Measurements from ENCODE around the gene COBLL1.

The COBLL1 gene

GRCh38 chr2:164797627-164798026 is 44.0 kb downstream of the COBLL1 start:
- no peak overlapping the region for H3K4me3 ChIP-seq (ENCODE audit: low read length)
- no peak for DNase-seq (ENCODE audit: low read depth, low spot score)
- H3K27ac ChIP-seq (ENCODE audit: low read length), result no peak overlapping the region
- no peaks in the 10 kb centered on the region for H3K36me3 ChIP-seq (ENCODE audit: control insufficient read depth, insufficient read depth, low read length)
- WGBS (ENCODE audit: insufficient coverage, insufficient read length), result no CpG with 5 or more reads among the region's 1 CpG
- no peaks in the 10 kb centered on the region for H3K4me1 ChIP-seq (ENCODE audit: control insufficient read depth, insufficient read depth, low read length)
- no peaks in the 10 kb centered on the region for H3K9me3 ChIP-seq (ENCODE audit: control insufficient read depth, insufficient read depth, low read length)
- H3K27me3 ChIP-seq (ENCODE audit: control insufficient read depth, insufficient read depth, low read length), result no peaks in the 10 kb centered on the region

DNA sequence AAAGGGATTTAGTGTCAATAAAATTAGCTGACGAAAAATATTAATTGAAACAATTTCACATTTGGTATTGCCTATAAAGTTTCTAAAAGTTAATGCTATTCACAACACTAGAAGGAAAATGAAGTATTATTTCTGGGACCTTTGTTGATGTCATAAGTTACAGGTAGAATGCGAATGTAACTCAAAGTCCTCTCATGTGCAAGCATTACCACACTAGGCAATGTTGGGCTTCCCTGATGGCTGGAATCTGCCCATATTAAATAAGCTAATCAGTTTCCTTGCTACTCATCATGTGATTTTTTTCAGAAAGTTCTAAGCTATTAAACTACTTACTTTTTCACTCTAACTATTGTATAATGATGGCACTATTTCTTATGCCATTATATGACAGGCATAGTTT is 44.6 kb downstream of the COBLL1 start:
- no peak for DNase-seq (ENCODE audit: low read depth, low spot score)
- Histone ChIP-seq H3K36me3 (ENCODE audit: control insufficient read depth, insufficient read depth, low read length) (no peaks in the 10 kb centered on the region), H3K4me1 (ENCODE audit: control insufficient read depth, insufficient read depth, low read length) (no peaks in the 10 kb centered on the region), H3K27ac (ENCODE audit: low read length) (no peak overlapping the region), H3K27me3 (ENCODE audit: control insufficient read depth, insufficient read depth, low read length) (no peaks in the 10 kb centered on the region), H3K4me3 (ENCODE audit: low read length) (no peak overlapping the region), H3K9me3 (ENCODE audit: control insufficient read depth, insufficient read depth, low read length) (no peaks in the 10 kb centered on the region)
- no CpG with 5 or more reads among the region's 2 CpGs for WGBS (ENCODE audit: insufficient coverage, insufficient read length)

DNA sequence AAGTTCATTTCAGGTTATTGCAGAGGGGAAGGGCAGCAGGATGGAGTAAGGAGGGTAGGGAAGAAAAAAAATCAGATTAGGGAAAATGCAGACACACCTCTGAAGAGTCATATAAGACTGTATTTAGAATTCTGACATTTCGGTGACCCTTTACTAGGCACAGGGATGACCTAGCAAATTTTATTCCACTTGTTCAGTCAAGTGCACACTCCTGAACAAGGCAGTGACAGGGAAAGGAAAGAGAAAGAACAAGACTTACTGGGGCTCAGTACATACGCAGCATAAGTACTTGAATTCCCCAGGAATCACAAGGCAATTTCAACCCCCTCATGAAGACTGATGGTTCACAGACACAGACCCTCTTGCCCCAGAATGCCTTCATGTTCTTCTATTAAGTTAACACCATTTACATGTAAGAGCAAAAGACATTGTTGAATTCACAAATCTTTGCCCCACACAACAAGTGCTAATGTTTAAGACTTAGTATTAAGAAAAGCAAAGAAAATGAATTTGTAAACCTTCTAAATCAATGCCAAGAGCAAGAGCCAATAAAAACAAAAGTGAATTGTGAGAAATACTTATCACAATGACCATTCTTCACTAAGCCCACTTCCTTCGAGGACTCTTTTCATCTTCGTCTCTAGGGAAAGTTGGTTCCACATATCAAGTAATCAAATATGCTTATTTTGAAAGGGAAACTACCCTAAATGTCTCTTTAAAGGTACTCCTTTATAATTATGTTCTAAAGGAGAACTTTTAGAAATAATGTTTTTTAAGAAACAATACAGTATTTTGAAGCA is 47.0 kb downstream of the COBLL1 start:
- Histone ChIP-seq H3K27me3 (ENCODE audit: control insufficient read depth, insufficient read depth, low read length) (no peaks in the 10 kb centered on the region), H3K4me3 (ENCODE audit: low read length) (no peak overlapping the region), H3K36me3 (ENCODE audit: control insufficient read depth, insufficient read depth, low read length) (no peaks in the 10 kb centered on the region), H3K9me3 (ENCODE audit: control insufficient read depth, insufficient read depth, low read length) (no peaks in the 10 kb centered on the region), H3K27ac (ENCODE audit: low read length) (no peak overlapping the region), H3K4me1 (ENCODE audit: control insufficient read depth, insufficient read depth, low read length) (no peaks in the 10 kb centered on the region)
- whole genome bisulfite sequencing (ENCODE audit: insufficient coverage, insufficient read length), result no CpG with 5 or more reads among the region's 4 CpGs
- no peak for DNase-seq (ENCODE audit: low read depth, low spot score)

DNA sequence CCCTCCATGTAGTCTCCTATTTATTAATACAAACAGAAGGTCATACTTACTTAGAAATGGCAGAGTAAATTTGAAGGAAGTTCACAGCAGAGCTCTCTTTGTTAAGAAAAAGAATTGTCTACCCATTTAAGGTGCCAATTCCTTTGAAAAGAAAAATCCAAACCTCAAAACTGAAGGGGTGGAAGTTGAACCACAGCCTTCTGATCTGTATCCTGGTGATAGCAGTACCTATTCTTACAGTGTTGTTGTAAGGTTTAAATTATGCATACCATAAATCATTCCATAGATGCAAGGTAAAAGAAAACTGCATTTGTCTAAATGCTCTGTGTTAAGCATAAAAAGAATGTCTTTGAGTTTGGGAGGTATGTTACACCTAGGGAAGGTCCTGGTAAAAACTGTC is 47.6 kb downstream of the COBLL1 start:
- Histone ChIP-seq H3K27ac (ENCODE audit: low read length) (no peak overlapping the region), H3K4me1 (ENCODE audit: control insufficient read depth, insufficient read depth, low read length) (no peaks in the 10 kb centered on the region), H3K4me3 (ENCODE audit: low read length) (no peak overlapping the region), H3K9me3 (ENCODE audit: control insufficient read depth, insufficient read depth, low read length) (no peaks in the 10 kb centered on the region), H3K27me3 (ENCODE audit: control insufficient read depth, insufficient read depth, low read length) (no peaks in the 10 kb centered on the region), H3K36me3 (ENCODE audit: control insufficient read depth, insufficient read depth, low read length) (no peaks in the 10 kb centered on the region)
- DNase-seq (ENCODE audit: low read depth, low spot score), result no peak

GRCh38 chr2:164793529-164793928 is 48.1 kb downstream of the COBLL1 start:
- no peaks in the 10 kb centered on the region for H3K4me1 ChIP-seq (ENCODE audit: control insufficient read depth, insufficient read depth, low read length)
- WGBS (ENCODE audit: insufficient coverage, insufficient read length), result no CpG with 5 or more reads among the region's 1 CpG
- no peak overlapping the region for H3K27ac ChIP-seq (ENCODE audit: low read length)
- no peaks in the 10 kb centered on the region for H3K9me3 ChIP-seq (ENCODE audit: control insufficient read depth, insufficient read depth, low read length)
- DNase-seq (ENCODE audit: low read depth, low spot score), result no peak
- H3K36me3 ChIP-seq (ENCODE audit: control insufficient read depth, insufficient read depth, low read length), result no peaks in the 10 kb centered on the region
- H3K27me3 ChIP-seq (ENCODE audit: control insufficient read depth, insufficient read depth, low read length), result no peaks in the 10 kb centered on the region
- no peak overlapping the region for H3K4me3 ChIP-seq (ENCODE audit: low read length)

GRCh38 chr2:164792316-164793170 is 49.1 kb downstream of the COBLL1 start:
- Histone ChIP-seq H3K27me3 (ENCODE audit: control insufficient read depth, insufficient read depth, low read length) (no peaks in the 10 kb centered on the region), H3K9me3 (ENCODE audit: control insufficient read depth, insufficient read depth, low read length) (no peaks in the 10 kb centered on the region), H3K36me3 (ENCODE audit: control insufficient read depth, insufficient read depth, low read length) (no peaks in the 10 kb centered on the region), H3K4me1 (ENCODE audit: control insufficient read depth, insufficient read depth, low read length) (no peaks in the 10 kb centered on the region), H3K4me3 (ENCODE audit: low read length) (no peak overlapping the region), H3K27ac (ENCODE audit: low read length) (no peak overlapping the region)
- WGBS (ENCODE audit: insufficient coverage, insufficient read length), result no CpG with 5 or more reads among the region's 5 CpGs
- DNase-seq (ENCODE audit: low read depth, low spot score), result no peak

DNA sequence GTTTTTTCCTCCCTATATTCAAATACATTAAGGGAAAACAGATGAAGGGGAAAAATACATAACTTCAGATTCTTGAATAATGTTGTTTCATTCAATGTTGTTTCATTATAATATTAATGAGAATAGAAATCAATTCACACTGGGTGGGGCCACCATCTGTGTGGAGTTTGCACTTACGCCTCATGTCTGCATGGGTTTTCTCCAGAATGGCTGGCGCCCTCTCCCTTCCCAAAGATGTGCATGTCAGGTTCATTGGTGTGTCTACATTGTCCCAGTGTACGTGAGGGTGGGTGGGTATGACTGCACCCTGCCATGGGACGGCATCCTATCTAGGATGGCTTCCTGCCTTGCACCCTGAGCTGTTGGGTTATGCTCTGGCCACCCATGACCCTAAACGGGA is 51.7 kb downstream of the COBLL1 start:
- H3K27ac ChIP-seq (ENCODE audit: low read length), result no peak overlapping the region
- no peak overlapping the region for H3K4me3 ChIP-seq (ENCODE audit: low read length)
- no peaks in the 10 kb centered on the region for H3K36me3 ChIP-seq (ENCODE audit: control insufficient read depth, insufficient read depth, low read length)
- H3K4me1 ChIP-seq (ENCODE audit: control insufficient read depth, insufficient read depth, low read length), result no peaks in the 10 kb centered on the region
- no CpG with 5 or more reads among the region's 5 CpGs for WGBS (ENCODE audit: insufficient coverage, insufficient read length)
- no peaks in the 10 kb centered on the region for H3K27me3 ChIP-seq (ENCODE audit: control insufficient read depth, insufficient read depth, low read length)
- DNase-seq (ENCODE audit: low read depth, low spot score), result no peak
- H3K9me3 ChIP-seq (ENCODE audit: control insufficient read depth, insufficient read depth, low read length), result no peaks in the 10 kb centered on the region

- WGBS (ENCODE audit: insufficient coverage, insufficient read length), result no CpG with 5 or more reads among the region's 2 CpGs
Measured at GRCh38 chr2:164786787-164787186, 54.8 kb downstream of the COBLL1 start.

DNA sequence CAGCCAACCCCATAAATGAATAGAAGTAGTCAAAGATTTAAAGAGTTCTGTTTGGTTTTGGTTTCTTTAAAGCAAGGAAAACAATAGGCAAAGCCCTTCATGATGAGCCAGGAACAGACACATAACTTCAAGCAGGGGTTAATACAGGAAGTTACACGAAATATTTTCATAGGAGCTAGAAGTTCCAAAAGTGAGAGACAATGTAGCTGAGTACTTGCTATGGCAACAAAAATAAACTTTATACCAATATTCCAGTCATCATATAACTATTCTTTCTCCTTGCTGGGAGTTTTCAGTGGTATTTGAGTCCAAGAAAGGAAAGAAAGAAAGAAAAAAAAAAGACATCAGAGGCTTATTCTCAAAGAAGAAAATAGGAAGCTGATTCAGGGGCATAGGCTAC is 56.2 kb downstream of the COBLL1 start:
- Histone ChIP-seq H3K4me1 (ENCODE audit: control insufficient read depth, insufficient read depth, low read length) (no peaks in the 10 kb centered on the region), H3K36me3 (ENCODE audit: control insufficient read depth, insufficient read depth, low read length) (no peaks in the 10 kb centered on the region), H3K27ac (ENCODE audit: low read length) (no peak overlapping the region), H3K9me3 (ENCODE audit: control insufficient read depth, insufficient read depth, low read length) (no peaks in the 10 kb centered on the region), H3K4me3 (ENCODE audit: low read length) (no peak overlapping the region), H3K27me3 (ENCODE audit: control insufficient read depth, insufficient read depth, low read length) (no peaks in the 10 kb centered on the region)
- no peak for DNase-seq (ENCODE audit: low read depth, low spot score)
- no CpG with 5 or more reads among the region's 1 CpG for WGBS (ENCODE audit: insufficient coverage, insufficient read length)

More at GRCh38 chr2:164786787-164787186, 54.8 kb downstream of the COBLL1 start:
- no peak for DNase-seq (ENCODE audit: low read depth, low spot score)
- Histone ChIP-seq H3K4me1 (ENCODE audit: control insufficient read depth, insufficient read depth, low read length) (no peaks in the 10 kb centered on the region), H3K36me3 (ENCODE audit: control insufficient read depth, insufficient read depth, low read length) (no peaks in the 10 kb centered on the region), H3K27me3 (ENCODE audit: control insufficient read depth, insufficient read depth, low read length) (no peaks in the 10 kb centered on the region), H3K9me3 (ENCODE audit: control insufficient read depth, insufficient read depth, low read length) (no peaks in the 10 kb centered on the region), H3K27ac (ENCODE audit: low read length) (no peak overlapping the region), H3K4me3 (ENCODE audit: low read length) (no peak overlapping the region)

DNA sequence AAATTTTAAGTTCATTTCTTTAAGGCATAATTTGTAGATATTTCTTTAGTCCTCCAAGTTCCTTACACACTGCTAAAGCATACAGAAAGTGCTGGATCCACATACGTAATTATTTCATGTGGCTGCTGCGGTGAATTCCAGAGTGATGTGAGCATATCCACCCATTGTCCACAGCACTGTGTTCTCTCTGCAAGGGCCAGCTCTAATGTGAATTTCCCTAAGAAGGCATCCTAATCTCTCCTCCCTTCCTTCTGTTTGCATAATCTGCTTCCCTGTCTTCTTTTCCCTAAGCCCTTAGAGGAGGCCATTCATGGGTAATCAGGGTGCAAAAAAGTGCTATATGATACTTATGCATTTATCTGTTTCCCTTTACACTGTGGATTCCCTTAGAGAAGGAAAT is 57.2 kb downstream of the COBLL1 start:
- no CpG with 5 or more reads among the region's 2 CpGs for WGBS (ENCODE audit: insufficient coverage, insufficient read length)
- Histone ChIP-seq H3K4me3 (ENCODE audit: low read length) (no peak overlapping the region), H3K27ac (ENCODE audit: low read length) (no peak overlapping the region), H3K4me1 (ENCODE audit: control insufficient read depth, insufficient read depth, low read length) (no peaks in the 10 kb centered on the region), H3K27me3 (ENCODE audit: control insufficient read depth, insufficient read depth, low read length) (no peaks in the 10 kb centered on the region), H3K9me3 (ENCODE audit: control insufficient read depth, insufficient read depth, low read length) (no peaks in the 10 kb centered on the region), H3K36me3 (ENCODE audit: control insufficient read depth, insufficient read depth, low read length) (no peaks in the 10 kb centered on the region)
- DNase-seq (ENCODE audit: low read depth, low spot score), result no peak
